Activated CD4-positive, alpha-beta T cell treated with anti-CD3 and anti-CD28 coated beads, Interleukin-2, Interleukin-4, amounts not matched to agents 100 ng/mL and 50 ng/mL, durations not matched to agents 16 hours and 8 hours (primary cell): ENCODE data around the gene TMEM80.
"Not testable (repeated sequence)": the region's sequence is repeated elsewhere in the genome, so short reads cannot be mapped to it uniquely, and the experiment has no call there.

Experiments used
- DNase-seq: peaks from one replicate; pipeline ENCODE4 v3.0.0-alpha.2; 2020; ENCODE audit warnings: low spot score

The TMEM80 gene

DNA sequence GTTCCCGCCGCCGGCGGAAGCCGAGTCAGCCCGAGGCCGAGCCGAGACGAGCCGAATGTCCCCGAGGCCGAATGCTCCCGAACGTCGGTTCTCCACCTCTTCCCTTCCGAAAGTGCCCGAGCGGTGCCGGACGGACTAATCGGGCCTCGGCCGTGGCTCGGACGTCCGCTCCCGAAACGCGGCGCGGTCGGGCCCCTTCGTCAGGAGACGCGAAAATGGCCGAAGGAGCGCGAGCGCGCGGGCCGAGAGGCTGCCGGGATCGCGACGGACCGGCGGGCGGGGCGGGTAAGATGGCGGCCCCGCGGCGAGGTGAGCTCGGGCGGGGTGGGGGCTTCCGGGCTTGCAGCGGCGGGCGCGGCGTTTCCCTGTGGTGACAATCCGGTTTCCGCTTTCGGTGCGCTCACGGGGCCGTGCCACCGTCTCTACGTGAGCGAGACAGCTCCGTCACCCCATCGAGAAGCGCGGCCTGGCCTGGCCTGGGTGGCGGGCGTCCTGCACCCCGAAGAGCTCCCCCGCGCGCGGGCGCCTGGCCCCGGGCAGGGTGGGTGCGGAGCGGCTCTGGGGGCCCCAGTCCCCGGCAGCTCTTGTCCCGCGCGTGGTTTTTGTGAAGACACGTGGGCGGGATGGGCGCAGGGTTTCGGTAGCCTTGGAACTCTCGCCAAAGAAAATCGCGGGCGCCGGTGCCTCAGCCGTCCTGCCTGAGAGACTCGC is at the start of gene TMEM80:
Gene TMEM80, plus strand, starts transcription at position 279 of the 711 bp plus-strand sequence. Its CDS starts 12 bp downstream, at position 291.
- peak; percentile 99 for DNase-seq

- no peak for DNase-seq
These were observed 49.4 kb upstream of the TMEM80 start for GRCh38 chr11:646214-646613.

DNA sequence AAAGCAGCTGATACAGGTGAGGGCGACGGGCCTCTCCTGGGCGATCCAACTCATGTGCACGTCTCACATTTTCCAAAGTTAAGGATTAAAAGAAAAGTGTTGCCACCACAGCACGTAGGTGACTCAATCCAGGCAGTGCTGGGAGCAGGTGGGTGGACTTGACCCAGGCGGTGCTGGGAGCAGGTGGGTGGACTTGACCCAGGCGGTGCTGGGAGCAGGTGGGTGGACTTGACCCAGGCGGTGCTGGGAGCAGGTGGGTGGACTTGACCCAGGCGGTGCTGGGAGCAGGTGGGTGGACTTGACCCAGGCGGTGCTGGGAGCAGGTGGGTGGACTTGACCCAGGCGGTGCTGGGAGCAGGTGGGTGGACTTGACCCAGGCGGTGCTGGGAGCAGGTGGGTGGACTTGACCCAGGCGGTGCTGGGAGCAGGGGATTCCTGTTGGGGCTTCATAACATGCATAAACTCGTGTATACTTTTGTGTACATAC is 47.9 kb upstream of the TMEM80 start:
- DNase-seq, result not testable (repeated sequence)

GRCh38 chr11:650482-650881 is 45.1 kb upstream of the TMEM80 start:
- no peak for DNase-seq

DNA sequence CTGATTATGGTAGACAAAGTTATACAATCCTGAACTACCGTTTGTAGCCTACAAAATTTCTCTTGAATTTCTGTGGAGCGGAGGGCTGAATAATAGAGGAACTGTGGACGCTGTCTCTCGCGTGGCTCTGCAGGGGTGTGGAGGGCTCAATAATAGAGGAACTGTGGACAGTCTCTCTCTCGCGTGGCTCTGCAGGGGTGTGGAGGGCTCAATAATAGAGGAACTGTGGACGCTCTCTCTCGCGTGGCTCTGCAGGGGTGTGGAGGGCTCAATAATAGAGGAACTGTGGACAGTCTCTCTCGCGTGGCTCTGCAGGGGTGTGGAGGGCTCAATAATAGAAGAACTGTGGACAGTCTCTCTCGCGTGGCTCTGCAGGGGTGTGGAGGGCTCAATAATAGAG is 42.5 kb upstream of the TMEM80 start:
- DNase-seq, result not testable (repeated sequence)

GRCh38 chr11:653837-654236 is 41.8 kb upstream of the TMEM80 start:
- no peak for DNase-seq

GRCh38 chr11:654444-654843 is 41.2 kb upstream of the TMEM80 start:
- not testable (repeated sequence) for DNase-seq

DNA sequence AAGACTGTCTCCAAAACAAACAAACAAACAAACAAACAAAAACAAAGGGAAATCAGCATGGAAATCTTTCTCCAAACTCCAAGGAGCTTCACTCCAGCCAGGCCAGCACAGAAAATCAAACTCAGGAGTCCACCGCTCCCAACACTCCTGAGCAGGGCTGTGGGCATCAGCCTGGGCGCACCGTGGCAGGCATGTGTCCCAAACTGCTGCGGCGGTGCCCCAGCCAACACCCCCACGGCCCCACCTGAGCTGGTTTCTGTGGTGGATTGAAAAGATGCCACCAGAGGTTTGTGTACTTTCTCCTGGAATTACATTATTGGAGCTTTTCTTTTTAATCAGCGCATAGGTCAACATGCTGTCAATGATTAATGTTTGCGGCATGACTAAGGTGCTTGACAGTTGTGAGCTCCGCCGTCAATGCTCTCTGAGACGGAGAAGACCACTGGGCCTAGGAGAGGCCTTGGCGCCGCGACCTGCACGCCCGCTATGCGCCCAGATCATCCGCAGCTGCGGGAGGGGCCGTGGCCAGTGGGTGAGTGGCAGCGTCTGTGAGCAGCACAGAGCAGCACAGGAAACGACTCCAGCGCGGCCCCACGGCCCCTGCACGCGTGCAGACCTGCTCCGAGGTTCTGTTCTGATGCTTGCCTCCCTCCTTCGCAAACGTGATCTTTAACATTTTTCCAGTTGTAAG is 40.4 kb upstream of the TMEM80 start:
- no peak for DNase-seq

DNA sequence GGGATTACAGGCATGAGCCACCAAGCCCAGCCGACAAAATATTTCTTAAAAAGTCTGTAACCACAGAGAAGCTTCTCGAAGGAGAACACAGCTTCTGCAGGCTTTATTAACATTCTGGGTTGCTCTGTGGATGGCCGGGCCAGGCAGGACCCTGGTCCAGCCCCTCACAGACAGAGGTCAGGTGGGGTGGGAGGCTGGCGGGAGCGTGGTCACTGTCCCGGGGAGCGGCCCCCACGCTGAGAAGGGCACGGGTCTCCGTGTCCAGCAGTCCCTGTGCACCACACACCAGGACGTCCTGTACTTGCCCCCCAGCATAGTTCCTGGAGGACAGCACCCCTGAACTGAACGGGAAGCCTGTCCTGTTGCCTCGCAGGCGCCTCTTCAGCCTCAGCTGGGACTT is 39.2 kb upstream of the TMEM80 start:
- no peak for DNase-seq

- no peak for DNase-seq
These were observed 38.8 kb upstream of the TMEM80 start for GRCh38 chr11:656866-657265.

DNA sequence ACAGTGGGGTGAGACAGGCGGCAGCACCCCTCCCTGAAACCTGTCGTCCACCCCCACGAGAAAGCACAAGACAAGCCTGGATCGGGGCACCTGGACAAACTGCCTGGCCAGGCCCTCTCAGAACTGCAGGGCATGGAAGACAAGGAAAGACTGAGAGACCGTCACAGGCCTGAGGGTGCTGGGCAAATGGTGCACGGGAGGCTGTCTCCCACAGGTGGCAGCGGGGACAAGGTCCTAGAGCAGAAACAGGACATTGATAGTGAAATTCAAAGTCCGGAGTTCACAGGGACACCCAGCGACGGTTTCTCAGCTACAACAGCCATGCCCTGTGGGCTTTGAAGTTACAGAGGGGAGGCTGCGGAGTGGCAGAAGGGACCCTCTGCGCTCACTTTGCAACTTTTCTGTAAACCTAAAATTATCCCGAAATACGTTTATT is 37.9 kb upstream of the TMEM80 start:
- DNase-seq, result no peak

- DNase-seq, result no peak
These were observed 36.0 kb upstream of the TMEM80 start for GRCh38 chr11:659532-660085.

- DNase-seq, result no peak
These were observed 35.3 kb upstream of the TMEM80 start for GRCh38 chr11:660281-660680.

DNA sequence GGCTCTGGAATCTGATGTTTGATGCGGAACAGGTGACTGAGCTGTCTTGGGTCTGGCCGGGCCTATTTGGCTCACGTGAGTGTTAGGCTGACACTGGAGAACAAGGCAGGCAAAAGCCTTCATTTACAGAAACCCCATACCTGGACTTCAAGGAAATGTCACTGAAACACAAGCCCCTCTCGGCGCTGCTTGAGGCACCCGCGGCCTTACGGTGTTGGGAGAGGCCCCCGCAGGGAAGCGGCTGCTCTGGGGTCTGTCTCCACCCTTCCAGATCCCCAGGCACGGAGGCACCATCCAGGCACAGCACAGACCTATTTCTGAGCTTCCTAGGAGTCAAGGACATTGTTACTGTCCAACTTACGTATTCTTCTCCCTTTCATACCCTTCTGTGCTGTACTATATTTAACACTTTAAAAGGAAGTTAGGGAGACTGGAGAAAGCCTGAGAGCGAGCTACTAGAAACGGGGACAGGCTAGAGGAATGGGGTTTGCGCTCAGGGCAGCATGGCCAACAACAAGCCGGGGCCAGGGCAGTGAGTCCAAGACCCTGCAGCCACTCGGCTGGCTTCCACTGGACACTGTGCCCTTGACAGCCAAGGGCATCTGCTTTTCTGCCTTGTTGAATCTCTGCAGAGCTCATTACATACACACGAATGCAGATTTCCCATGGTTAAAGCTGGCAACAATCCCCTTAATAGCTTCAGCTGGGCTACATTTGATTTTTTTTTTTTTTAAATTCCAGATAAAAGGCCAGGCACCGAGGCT is 34.8 kb upstream of the TMEM80 start:
- no peak for DNase-seq

- DNase-seq, result peak; percentile 24
These were observed 32.8 kb upstream of the TMEM80 start for GRCh38 chr11:662689-663274.

DNA sequence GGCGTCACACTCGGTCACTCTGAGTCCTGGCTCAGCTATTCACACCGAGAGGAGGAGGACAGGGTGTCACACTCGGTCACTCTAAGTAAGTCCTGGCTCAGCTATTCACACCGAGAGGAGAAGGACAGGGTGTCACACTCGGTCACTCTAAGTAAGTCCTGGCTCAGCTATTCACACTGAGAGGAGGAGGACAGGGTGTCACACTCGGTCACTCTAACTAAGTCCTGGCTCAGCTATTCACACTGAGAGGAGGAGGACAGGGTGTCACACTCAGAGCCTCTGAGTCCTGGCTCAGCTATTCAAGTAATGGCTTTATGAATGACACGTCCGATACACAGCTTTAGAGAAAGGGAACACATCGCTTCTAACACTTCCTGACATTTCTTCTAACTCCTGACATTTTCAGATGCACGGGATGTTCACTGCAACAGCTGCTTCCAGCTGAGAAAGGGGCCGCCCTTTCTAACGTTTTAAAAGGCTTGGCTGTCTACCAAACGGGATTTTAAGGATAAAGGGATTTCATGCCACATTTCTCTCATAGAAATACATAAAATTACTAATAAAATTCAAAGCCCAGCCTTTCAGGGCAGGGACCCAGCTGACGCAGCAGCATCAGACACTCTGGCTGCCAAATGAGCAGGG is 30.4 kb upstream of the TMEM80 start:
- no peak for DNase-seq

GRCh38 chr11:665704-666281 is 29.8 kb upstream of the TMEM80 start:
- no peak for DNase-seq

DNA sequence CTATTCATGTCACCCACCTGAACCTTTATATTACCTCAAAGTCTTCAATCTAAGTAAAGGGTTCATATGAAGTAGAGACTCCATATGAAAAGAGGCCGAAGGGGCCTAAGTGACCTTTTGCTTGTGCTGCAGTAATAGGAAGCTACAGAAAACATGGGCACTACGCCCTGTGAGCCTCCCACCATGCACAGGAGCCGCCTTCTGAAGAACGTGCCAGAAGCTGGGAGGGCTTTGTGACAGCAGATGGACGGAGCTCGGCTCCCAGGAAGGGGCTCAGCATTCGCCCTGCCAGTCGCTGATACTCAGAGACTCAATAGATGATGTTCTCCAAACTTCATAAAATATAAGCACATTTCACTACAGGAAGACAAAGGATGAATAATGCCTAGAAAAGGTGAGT is 21.8 kb upstream of the TMEM80 start:
- no peak for DNase-seq

DNA sequence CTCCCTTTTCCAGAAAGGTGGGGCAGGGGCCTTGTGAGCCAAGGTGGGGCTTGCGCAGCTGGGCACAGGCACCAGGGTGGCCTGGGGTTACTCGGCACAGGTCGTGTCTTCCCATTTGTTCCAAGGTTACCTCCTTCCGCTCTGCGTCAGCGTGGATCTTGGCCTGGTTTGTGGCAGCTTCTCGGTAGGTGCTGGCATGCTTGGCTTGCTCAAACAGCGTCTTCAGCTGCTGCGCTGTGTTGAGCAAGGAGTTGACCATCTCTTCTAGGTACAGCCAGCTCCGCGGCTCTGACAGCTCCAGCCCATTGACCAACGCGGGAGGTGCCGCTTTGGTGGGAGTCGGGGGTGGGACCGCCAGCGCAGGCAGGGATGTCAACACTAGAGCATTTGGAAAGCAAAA is 21.2 kb upstream of the TMEM80 start:
- DNase-seq, result no peak

GRCh38 chr11:678297-678696 is 17.3 kb upstream of the TMEM80 start:
- DNase-seq, result no peak
